DND-41 (cell line): ENCODE data around the gene LIN7C.
"Not testable (repeated sequence)": the region's sequence is repeated elsewhere in the genome, so short reads cannot be mapped to it uniquely, and the experiment has no call there.

ENCODE experiments used
- ATAC-seq: fragments of 200-7000 bp; cut with Tn5 transposase; 3 replicates; pipeline ENCODE4 v1.9.1; 2021; ENCODE audit warnings: low read depth; ENCODE audit not compliant: insufficient read depth
- DNase-seq: peaks from one replicate; pipeline ENCODE4 v3.0.0-alpha.2; 2020
- H2AFZ ChIP-seq: 2 replicates; pipeline ENCODE4 v1.6.0; 2012; ENCODE audit warnings: low read depth, low read length
- H3K27ac ChIP-seq: 2 replicates; pipeline ENCODE4 v1.5.1; 2012; ENCODE audit warnings: low read length, inconsistent platforms
- H3K27me3 ChIP-seq: fragments of 200-600 bp; sonication (generic); 2 replicates; pipeline ENCODE4 v1.6.0; 2012; ENCODE audit warnings: low read length, mild to moderate bottlenecking, inconsistent platforms; ENCODE audit not compliant: insufficient read depth, poor library complexity
- H3K36me3 ChIP-seq: 2 replicates; pipeline ENCODE4 v1.5.1; 2012; ENCODE audit warnings: low read length, inconsistent platforms; ENCODE audit not compliant: insufficient read depth
- H3K4me1 ChIP-seq: 2 replicates; pipeline ENCODE4 v1.5.1; 2012; ENCODE audit warnings: mild to moderate bottlenecking, low read length; ENCODE audit not compliant: insufficient read depth
- H3K4me2 ChIP-seq: 2 replicates; pipeline ENCODE4 v1.6.0; 2012; ENCODE audit warnings: mild to moderate bottlenecking, moderate library complexity, low read length, inconsistent platforms; ENCODE audit not compliant: insufficient read depth
- H3K4me3 ChIP-seq, 2 experiments: fragments of 200-600 bp in 1 of 2; shearing (Covaris generic) in 1 of 2; 2 replicates each; pipeline ENCODE4 v1.5.1; 2012 to 2016; ENCODE audit warnings: inconsistent platforms in 2 of 2, low read length in 2 of 2, mild to moderate bottlenecking in 2 of 2, low read depth in 1 of 2, moderate library complexity in 1 of 2
- H3K79me2 ChIP-seq: 2 replicates; pipeline ENCODE4 v1.6.0; 2012; ENCODE audit warnings: low read length, inconsistent platforms; ENCODE audit not compliant: insufficient read depth
- H3K9ac ChIP-seq: 2 replicates; pipeline ENCODE4 v1.6.0; 2012; ENCODE audit warnings: low read depth, mild to moderate bottlenecking, inconsistent platforms, low read length, moderate library complexity
- H3K9me3 ChIP-seq: 2 replicates; pipeline ENCODE4 v1.5.1; 2012; ENCODE audit warnings: low read length, moderate library complexity, mild to moderate bottlenecking, inconsistent platforms; ENCODE audit not compliant: insufficient read depth, severe bottlenecking
- H4K20me1 ChIP-seq: 2 replicates; pipeline ENCODE4 v1.6.0; 2012; ENCODE audit warnings: low read length; ENCODE audit not compliant: insufficient read depth
- EZH2 ChIP-seq: IDR thresholded peaks from 3 replicates; pipeline ENCODE4 v1.6.1; 2012; ENCODE audit warnings: borderline replicate concordance, low read depth, mild to moderate bottlenecking, moderate library complexity, low read length, inconsistent platforms; ENCODE audit not compliant: severe bottlenecking
- TF ChIP-seq, protein P1 (sequence below): IDR thresholded peaks from 2 replicates; pipeline ENCODE4 v1.5.1; 2012; ENCODE audit warnings: borderline replicate concordance, low read length, moderate library complexity, mild to moderate bottlenecking; ENCODE audit not compliant: poor library complexity, severe bottlenecking; ENCODE audit errors: extremely low read depth

The LIN7C gene

GRCh38 chr11:27451244-27451965 lies 55.2 kb downstream of the LIN7C start:
- TF ChIP-seq, protein P1, sequence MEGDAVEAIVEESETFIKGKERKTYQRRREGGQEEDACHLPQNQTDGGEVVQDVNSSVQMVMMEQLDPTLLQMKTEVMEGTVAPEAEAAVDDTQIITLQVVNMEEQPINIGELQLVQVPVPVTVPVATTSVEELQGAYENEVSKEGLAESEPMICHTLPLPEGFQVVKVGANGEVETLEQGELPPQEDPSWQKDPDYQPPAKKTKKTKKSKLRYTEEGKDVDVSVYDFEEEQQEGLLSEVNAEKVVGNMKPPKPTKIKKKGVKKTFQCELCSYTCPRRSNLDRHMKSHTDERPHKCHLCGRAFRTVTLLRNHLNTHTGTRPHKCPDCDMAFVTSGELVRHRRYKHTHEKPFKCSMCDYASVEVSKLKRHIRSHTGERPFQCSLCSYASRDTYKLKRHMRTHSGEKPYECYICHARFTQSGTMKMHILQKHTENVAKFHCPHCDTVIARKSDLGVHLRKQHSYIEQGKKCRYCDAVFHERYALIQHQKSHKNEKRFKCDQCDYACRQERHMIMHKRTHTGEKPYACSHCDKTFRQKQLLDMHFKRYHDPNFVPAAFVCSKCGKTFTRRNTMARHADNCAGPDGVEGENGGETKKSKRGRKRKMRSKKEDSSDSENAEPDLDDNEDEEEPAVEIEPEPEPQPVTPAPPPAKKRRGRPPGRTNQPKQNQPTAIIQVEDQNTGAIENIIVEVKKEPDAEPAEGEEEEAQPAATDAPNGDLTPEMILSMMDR = no peak
- TF ChIP-seq EZH2 = no peak
- no peak overlapping the region for H3K9ac ChIP-seq
- H3K4me1 ChIP-seq = no peaks in the 10 kb centered on the region
- H3K9me3 ChIP-seq = no peaks in the 10 kb centered on the region
- DNase-seq (no peak), ATAC-seq (no peak)
- H4K20me1 ChIP-seq = no peaks in the 10 kb centered on the region
- no peak overlapping the region for H3K4me2 ChIP-seq
- H3K27ac ChIP-seq = no peak overlapping the region
- no peaks in the 10 kb centered on the region for H3K36me3 ChIP-seq
- H3K4me3 ChIP-seq = no peak overlapping the region
- no peak overlapping the region for H2AFZ ChIP-seq
- no peaks in the 10 kb centered on the region for H3K27me3 ChIP-seq
- H3K79me2 ChIP-seq = no peaks in the 10 kb centered on the region

GRCh38 chr11:27448184-27448540 lies 58.4 kb downstream of the LIN7C start:
- H3K36me3 ChIP-seq, H3K9me3 ChIP-seq, H3K79me2 ChIP-seq, H3K4me1 ChIP-seq, H4K20me1 ChIP-seq, H3K27me3 ChIP-seq, H3K9ac ChIP-seq, ATAC-seq, H3K4me2 ChIP-seq, H3K4me3 ChIP-seq, H2AFZ ChIP-seq, H3K27ac ChIP-seq, DNase-seq: not testable (repeated sequence)

DNA sequence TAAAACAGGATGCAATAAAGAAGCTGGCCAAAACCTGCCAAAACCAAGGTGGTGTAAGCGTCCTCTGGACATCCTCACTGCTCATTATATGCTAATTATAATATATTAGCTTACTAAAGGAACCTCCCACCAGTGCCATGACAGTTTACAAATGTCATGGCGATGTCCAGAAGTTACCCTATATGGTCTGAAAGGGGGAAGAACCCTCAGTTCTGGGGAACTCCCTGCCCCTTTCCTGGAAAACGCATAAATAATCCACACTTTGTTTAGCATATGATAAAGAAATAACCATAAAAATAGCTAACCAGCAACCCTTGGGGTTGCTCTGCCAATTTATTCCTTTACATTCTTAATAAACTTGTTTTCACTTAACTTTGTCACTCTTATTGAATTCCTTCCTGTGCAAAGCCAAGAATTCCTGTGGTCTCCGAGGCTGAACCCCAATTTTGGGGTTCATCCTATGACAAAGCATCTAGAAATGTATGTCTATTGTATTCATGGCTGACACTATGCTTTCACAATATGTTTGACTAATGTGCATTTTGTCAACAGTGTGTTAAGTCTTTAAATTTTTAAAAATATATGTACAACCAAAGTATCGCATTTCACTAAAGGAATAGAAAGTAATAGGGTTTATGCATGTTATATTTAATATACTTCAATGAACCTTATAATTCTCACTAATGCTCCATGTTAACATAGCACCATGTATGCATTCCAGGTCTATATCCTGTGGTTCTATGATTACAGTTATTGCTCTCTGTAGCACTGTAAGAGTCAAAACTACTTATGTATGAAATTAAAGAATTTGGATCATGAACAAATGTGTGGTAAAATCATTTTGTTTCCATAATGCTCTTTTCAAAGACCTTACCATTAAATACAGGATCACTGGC lies 59.0 kb downstream of the LIN7C start:
- Histone ChIP-seq H3K4me3 (no peak overlapping the region), H3K4me2 (no peak overlapping the region), H3K27ac (no peak overlapping the region), H3K4me1 (no peaks in the 10 kb centered on the region), H3K27me3 (no peaks in the 10 kb centered on the region), H3K9me3 (no peaks in the 10 kb centered on the region), H4K20me1 (no peaks in the 10 kb centered on the region), H3K79me2 (no peaks in the 10 kb centered on the region), H2AFZ (no peak overlapping the region), H3K9ac (no peak overlapping the region), H3K36me3 (no peaks in the 10 kb centered on the region)
- ATAC-seq (no peak), DNase-seq (no peak)
- TF ChIP-seq, protein P1 = no peak

DNA sequence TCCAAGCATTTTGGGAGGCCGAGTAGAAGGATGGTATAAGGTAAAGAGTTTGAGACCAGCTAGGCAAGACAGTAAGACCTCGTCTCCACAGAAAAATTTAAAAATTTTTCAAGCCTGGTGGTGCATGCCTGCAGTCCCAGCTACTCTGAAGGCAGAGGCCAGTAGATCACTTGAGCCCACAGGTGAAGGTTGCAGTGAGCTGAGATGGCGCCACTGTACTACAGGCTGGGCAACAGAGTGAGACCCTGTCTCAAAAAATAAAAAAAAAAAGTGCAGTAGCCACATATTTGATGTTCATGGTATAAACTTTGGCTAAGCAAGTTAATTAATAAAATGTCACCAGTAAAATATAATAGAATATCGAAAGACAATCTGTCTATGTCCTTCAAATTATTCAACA lies 60.9 kb downstream of the LIN7C start:
- no peaks in the 10 kb centered on the region for H3K36me3 ChIP-seq
- no peak overlapping the region for H3K27ac ChIP-seq
- H3K79me2 ChIP-seq = no peaks in the 10 kb centered on the region
- no peaks in the 10 kb centered on the region for H3K27me3 ChIP-seq
- H4K20me1 ChIP-seq = no peaks in the 10 kb centered on the region
- DNase-seq (no peak), ATAC-seq (no peak)
- TF ChIP-seq, protein P1 = no peak
- TF ChIP-seq EZH2 = no peak
- no peak overlapping the region for H3K9ac ChIP-seq
- no peak overlapping the region for H3K4me3 ChIP-seq
- no peak overlapping the region for H3K4me2 ChIP-seq
- no peaks in the 10 kb centered on the region for H3K4me1 ChIP-seq
- H3K9me3 ChIP-seq = no peaks in the 10 kb centered on the region
- no peak overlapping the region for H2AFZ ChIP-seq
